T1000 (cell line): ENCODE data around the gene GSTM2.
A peak's percentile ranks its signal among the peaks of the same experiment; 100 is the strongest.

Experiments
- DNase-seq: peaks from one replicate; lab custom pipeline; 2025; ENCODE audit warnings: mixed read lengths; lab: John Stamatoyannopoulos, UW

The GSTM2 gene

GRCh38 chr1:109667452-109668122 lies at the start of gene GSTM2:
GSTM2 (plus strand) TSS chr1:109668057; CDS start chr1:109668116, 59 bp downstream.
- DNase-seq: peak; percentile 73

- DNase-seq: no peak
These were observed 48.9 kb upstream of the GSTM2 start for GRCh38 chr1:109618661-109619575.

- peak; percentile 47 for DNase-seq
These were observed 48.1 kb upstream of the GSTM2 start, which contains the start of the genes AMPD2 and GNAT2 for GRCh38 chr1:109619576-109620400. AMPD2 (plus strand) TSS chr1:109619837; CDS start chr1:109621176, 1,339 bp downstream. GNAT2 (minus strand) TSS chr1:109619616; CDS start chr1:109612870, 6,746 bp downstream.

GRCh38 chr1:109620401-109620791 lies 47.5 kb upstream of the GSTM2 start:
- peak; percentile 66 for DNase-seq

- peak; percentile 85 for DNase-seq
These were observed 47.0 kb upstream of the GSTM2 start for GRCh38 chr1:109620841-109621286.

- no peak for DNase-seq
These were observed 46.3 kb upstream of the GSTM2 start for GRCh38 chr1:109621379-109622136.

- no peak for DNase-seq
These were observed 45.5 kb upstream of the GSTM2 start for GRCh38 chr1:109622137-109622892.

GRCh38 chr1:109622895-109623294 lies 45.0 kb upstream of the GSTM2 start:
- DNase-seq: no peak

- DNase-seq: no peak
These were observed 44.2 kb upstream of the GSTM2 start for GRCh38 chr1:109623601-109624161.

GRCh38 chr1:109624201-109625010 lies 43.5 kb upstream of the GSTM2 start:
- no peak for DNase-seq

GRCh38 chr1:109625176-109625575 lies 42.7 kb upstream of the GSTM2 start:
- DNase-seq: no peak

GRCh38 chr1:109625601-109626560 lies 42.0 kb upstream of the GSTM2 start:
- no peak for DNase-seq

- no peak for DNase-seq
These were observed 41.0 kb upstream of the GSTM2 start for GRCh38 chr1:109626682-109627408.

- DNase-seq: no peak
These were observed 40.0 kb upstream of the GSTM2 start for GRCh38 chr1:109627692-109628399.

- peak; percentile 51 for DNase-seq
These were observed 39.1 kb upstream of the GSTM2 start for GRCh38 chr1:109628540-109629321.
